ENCODE results near the gene RNF144A. TPM values are rescaled to one million over a fixed set of nuclear protein-coding genes. Genes with fewer than 3 reads are reported as not detected.

Gene RNF144A
- total RNA-seq, 1 donor from 2014 or later = 9.6 TPM

DNA sequence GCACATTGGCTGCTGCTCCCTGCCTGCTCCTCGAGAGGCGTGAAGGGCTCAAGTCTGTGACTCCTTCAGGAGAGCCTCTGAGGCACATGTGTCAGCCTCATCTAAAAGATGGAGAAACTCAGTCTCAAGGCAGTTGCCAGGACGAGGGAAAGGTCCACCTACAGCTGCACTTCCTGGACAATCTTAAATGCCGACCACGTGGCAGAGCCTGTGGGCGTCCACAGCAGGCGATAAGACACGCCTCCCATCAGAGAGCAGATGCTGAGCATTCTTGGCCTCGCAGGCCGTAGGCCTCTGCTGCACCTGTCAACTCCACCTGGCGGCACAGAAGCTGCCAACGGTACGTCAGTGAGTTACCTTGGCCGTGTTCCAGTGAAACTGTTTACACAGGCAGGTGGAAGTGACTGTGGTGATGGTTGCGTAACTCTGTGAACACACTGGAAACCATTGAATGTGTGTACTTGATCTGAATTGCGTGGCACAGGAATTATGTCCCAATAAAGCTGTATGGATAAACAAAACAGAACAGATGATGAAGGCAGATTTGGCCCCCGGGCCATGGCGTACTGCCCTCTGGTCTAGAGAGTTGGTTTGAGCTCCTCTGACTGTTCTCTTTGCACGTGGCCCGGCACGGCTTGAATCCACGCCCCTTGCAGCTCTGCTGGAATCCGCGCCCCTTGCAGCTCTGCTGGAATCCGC, 114.5 kb downstream of the RNF144A start:
- H3K27me3 Mint-ChIP-seq (ENCODE audit: unreplicated experiment) = no peaks in the 10 kb centered on the region
- no peaks in the 10 kb centered on the region for H3K4me1 Mint-ChIP-seq (ENCODE audit: unreplicated experiment)
- peaks cover 10% of the 10 kb centered on the region for H3K36me3 Mint-ChIP-seq (ENCODE audit: unreplicated experiment)
- H3K4me3 Mint-ChIP-seq (ENCODE audit: unreplicated experiment) = no peak overlapping the region
- TF ChIP-seq, protein P1, sequence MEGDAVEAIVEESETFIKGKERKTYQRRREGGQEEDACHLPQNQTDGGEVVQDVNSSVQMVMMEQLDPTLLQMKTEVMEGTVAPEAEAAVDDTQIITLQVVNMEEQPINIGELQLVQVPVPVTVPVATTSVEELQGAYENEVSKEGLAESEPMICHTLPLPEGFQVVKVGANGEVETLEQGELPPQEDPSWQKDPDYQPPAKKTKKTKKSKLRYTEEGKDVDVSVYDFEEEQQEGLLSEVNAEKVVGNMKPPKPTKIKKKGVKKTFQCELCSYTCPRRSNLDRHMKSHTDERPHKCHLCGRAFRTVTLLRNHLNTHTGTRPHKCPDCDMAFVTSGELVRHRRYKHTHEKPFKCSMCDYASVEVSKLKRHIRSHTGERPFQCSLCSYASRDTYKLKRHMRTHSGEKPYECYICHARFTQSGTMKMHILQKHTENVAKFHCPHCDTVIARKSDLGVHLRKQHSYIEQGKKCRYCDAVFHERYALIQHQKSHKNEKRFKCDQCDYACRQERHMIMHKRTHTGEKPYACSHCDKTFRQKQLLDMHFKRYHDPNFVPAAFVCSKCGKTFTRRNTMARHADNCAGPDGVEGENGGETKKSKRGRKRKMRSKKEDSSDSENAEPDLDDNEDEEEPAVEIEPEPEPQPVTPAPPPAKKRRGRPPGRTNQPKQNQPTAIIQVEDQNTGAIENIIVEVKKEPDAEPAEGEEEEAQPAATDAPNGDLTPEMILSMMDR (IDR thresholded peaks at IDR 0.05) = no peak
- no peak for DNase-seq (ENCODE audit: extremely low spot score, unreplicated experiment)
- no peak overlapping the region for H3K27ac Mint-ChIP-seq (ENCODE audit: unreplicated experiment)
- no peaks in the 10 kb centered on the region for H3K9me3 Mint-ChIP-seq (ENCODE audit: unreplicated experiment)

DNA sequence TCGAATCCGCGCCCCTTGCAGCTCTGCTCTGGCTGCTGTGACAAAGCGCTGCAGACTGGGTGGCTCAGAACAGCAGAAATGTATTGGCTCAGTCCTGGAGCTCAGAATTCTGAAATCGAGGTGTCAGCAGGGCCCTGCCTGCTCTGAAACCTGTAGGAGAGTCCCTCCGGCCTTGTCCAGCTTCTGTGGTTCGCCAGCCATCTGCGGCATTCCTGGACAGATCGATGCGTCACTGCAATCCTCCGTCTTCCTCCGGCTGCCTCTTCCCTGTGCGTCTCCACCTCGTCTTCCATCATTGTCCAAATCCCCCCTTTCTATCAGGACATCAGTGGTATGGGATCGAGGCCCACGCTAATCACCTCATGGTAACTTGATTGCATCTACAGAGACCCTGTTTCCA, 115.2 kb downstream of the RNF144A start:
- Mint-ChIP-seq H3K9me3 (ENCODE audit: unreplicated experiment) (no peaks in the 10 kb centered on the region), H3K27ac (ENCODE audit: unreplicated experiment) (no peak overlapping the region), H3K4me3 (ENCODE audit: unreplicated experiment) (no peak overlapping the region), H3K4me1 (ENCODE audit: unreplicated experiment) (no peaks in the 10 kb centered on the region), H3K27me3 (ENCODE audit: unreplicated experiment) (no peaks in the 10 kb centered on the region), H3K36me3 (ENCODE audit: unreplicated experiment) (peaks cover 10% of the 10 kb centered on the region)
- DNase-seq (ENCODE audit: extremely low spot score, unreplicated experiment) = no peak
- TF ChIP-seq, protein P1 (IDR thresholded peaks at IDR 0.05) = no peak

DNA sequence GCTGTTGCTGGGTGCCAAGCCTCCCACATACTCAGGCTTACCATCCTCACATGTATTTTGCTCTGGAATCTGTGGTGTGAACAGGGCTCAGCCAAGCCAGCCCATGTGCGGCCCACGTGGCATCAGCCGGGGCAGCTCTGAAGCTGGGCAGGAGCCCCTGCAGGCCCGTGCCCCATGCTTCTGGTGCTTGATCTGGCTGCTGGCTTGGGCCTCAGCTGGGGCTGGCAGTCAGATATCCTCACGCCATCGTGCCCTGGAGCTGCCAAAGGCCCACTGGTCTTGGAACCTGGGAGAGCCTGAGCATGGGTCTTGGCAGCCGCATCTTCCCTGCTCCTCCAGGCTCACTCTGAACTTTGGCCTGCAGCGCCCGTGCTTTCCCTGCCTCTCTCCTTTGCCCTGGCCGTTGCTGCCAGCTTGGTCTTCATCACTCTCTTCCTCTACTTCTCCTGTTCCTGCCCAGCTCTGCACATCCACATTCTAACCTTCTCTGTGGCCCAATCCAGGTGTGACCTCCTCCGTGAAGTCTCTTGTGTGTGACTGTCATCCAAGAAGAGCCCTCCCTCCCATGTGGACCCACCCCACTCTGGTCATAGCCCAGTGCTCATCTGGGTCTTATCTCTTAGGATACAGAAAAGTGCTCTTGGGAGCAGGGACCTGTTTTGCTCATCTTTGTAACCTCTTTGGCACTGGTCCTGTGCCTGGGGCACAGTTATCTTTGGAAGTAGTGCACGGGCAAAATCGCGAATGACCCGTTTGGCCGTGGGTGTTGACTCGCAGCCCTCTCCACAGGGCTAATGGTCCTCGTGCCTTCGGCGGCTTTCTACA, 116.1 kb downstream of the RNF144A start:
- no peaks in the 10 kb centered on the region for H3K27me3 Mint-ChIP-seq (ENCODE audit: unreplicated experiment)
- peaks cover 10% of the 10 kb centered on the region for H3K36me3 Mint-ChIP-seq (ENCODE audit: unreplicated experiment)
- H3K4me1 Mint-ChIP-seq (ENCODE audit: unreplicated experiment) = peaks cover 4% of the 10 kb centered on the region
- no peak for DNase-seq (ENCODE audit: extremely low spot score, unreplicated experiment)
- TF ChIP-seq, protein P1 (IDR thresholded peaks at IDR 0.05) = no peak
- no peak overlapping the region for H3K27ac Mint-ChIP-seq (ENCODE audit: unreplicated experiment)
- H3K4me3 Mint-ChIP-seq (ENCODE audit: unreplicated experiment) = no peak overlapping the region
- no peaks in the 10 kb centered on the region for H3K9me3 Mint-ChIP-seq (ENCODE audit: unreplicated experiment)

DNA sequence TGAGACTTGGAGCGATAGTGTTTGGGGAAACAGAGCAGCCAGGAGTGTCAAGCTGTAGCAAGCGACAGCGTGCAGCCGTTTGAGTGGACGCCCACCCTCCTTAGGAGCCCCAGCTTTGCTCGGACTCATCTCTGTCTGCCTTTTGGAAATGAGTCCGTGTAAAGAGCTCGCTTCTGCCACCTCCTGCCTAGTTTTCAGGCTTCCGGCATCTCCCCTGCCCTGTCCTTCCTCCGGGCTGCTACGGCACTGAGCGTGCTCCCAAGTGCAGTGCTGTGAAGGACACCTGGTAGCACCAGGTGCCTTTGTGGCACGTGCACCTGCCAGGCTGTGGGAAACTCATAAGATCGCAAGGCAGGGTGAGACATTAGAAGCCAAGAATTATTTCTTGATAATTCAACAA, 117.1 kb downstream of the RNF144A start:
- H3K36me3 Mint-ChIP-seq (ENCODE audit: unreplicated experiment) = peaks cover 10% of the 10 kb centered on the region
- no peaks in the 10 kb centered on the region for H3K9me3 Mint-ChIP-seq (ENCODE audit: unreplicated experiment)

More for the DNA sequence above, 117.1 kb downstream of the RNF144A start:
- TF ChIP-seq, protein P1 (IDR thresholded peaks at IDR 0.05) = peak; percentile 46
- Mint-ChIP-seq H3K4me3 (ENCODE audit: unreplicated experiment) (no peak overlapping the region), H3K27ac (ENCODE audit: unreplicated experiment) (no peak overlapping the region), H3K27me3 (ENCODE audit: unreplicated experiment) (no peaks in the 10 kb centered on the region), H3K4me1 (ENCODE audit: unreplicated experiment) (peaks cover 4% of the 10 kb centered on the region)
- no peak for DNase-seq (ENCODE audit: extremely low spot score, unreplicated experiment)

Data from osteocyte (in vitro differentiated cells).